ENCODE data around the gene OOSP4A.

The OOSP4A gene

DNA sequence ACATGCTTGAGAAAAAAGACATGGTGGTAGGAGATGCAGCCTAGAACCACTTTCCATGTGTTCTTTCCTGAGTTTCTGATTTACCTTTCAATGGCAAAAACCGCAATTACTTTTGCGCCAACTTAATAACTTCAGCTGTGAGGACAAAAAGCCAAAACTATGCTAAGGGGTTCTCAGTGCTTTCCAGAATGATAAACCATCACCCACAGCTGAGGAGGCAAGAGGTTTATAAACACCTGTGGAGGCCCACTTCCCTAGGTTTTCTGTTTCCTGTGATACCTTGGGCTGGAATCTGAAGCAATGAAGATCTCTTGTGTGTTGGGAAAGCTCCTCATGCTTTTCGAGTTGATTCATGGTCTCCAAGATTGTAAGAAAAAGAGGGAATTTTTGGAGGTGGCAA, at the start of gene OOSP4A:
TSS of gene OOSP4A (plus strand) at position 301 of the 400 bp plus-strand sequence. CDS start at position 301, 0 bp downstream.
- no peak for DNase-seq

DNA sequence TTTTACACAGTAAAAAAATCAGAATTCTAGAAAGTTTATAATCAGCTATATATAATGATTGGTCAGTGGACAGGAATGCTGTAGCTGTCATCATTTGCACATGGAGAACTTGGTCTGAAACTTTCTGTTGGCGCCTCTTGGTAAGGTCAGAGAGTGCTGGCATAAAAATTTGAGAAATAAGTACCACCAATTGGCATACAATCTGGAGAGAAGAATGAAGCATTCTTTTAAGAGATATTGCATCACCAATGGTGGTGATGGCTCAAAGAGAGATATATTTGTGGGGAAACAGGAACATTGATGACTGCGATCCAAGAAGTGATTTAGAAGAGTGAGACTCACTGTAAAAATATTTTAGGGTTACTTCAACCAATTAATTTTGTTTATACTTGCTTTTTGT, 45.4 kb upstream of the OOSP4A start:
- no peak for DNase-seq

DNA sequence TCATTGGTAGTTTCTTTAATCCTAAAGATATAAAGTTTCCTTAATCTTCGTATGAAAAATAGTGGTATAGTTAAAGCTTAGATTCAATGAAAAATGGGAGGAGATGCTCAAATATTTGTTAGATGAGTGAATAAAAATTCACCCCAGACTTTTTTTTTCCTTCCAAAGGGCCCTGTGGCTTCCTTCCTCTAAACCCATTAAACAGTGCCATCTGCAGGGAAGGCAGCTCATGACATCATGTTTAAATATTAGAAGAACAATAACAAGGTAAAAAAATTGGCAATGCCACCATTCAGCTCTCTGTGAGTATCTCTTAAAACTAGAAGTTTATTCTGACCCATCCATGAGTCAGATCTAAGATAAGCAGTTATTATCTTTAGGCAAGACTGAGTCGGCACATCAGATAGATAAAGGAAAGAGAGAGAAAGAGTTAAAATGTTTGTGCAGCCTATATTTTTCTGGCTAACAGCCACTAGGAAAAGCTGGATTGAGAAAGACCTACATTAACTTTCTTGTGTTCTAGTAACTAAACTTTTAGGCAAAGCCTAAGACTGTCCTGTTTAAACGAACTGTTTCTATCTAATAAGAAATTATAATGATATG, 44.7 kb upstream of the OOSP4A start:
- no peak for DNase-seq

DNA sequence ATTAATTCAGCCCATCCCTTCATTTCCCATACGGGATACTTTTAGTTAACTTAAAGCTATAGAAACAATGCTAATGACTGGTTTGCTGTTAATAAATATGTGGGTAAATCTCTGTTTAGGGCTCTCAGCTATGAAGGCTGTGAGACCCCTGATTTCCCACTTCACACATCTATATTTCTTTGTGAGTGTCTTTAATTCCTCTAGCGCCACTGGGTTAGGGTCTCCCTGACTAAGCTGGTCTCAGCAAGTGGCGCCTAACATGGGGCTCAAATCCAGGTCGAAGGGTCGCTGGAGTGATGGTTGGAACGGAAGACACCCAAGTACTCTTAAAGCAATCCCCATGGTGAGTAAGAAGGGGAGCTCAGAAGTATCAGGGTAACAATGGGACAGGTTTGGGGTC, 40.0 kb upstream of the OOSP4A start:
- DNase-seq = no peak

DNA sequence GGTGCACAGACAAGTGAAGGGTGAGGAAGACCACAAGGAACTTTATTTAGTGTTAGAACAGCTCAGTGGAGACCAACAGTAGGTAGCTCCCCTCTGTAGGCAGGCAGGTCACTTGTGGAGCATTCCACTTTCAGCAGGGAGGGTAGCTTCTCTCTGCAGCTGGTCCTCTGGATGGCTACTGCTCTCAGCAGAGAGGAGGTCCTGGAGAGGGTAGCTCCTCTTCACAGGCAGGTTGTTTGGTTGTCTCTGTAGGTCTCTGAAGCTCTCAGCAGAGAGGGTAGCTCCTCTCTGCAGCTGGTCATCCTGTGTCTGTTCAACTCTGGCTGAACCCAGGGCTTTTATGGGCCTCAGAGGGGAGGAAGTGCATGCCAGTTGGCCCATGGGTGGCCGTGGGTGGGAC, 32.1 kb upstream of the OOSP4A start:
- DNase-seq = no peak

DNA sequence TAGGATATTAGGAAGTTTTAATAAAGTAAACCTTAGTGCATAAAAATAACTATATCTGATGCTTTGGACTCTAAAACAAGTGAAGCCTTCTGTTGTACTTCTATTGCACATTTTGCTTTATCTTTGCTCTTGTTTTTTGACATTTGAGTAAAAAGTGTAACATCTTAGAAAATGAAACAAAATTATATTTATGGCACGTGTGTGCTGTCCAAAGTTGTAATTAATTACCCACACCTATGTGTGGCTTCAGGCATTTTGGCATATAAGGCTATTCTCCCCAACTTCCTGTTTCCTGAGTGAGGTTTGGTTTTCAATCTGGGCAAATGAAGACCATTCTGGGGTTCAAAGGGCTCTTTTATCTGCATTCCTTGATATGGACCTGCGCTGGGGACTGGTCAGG, 25.7 kb upstream of the OOSP4A start, which contains the start of gene OOSP1:
TSS of gene OOSP1 (plus strand) at position 301 of the 400 bp plus-strand sequence. CDS start at position 324, 23 bp downstream.
- DNase-seq = no peak

DNA sequence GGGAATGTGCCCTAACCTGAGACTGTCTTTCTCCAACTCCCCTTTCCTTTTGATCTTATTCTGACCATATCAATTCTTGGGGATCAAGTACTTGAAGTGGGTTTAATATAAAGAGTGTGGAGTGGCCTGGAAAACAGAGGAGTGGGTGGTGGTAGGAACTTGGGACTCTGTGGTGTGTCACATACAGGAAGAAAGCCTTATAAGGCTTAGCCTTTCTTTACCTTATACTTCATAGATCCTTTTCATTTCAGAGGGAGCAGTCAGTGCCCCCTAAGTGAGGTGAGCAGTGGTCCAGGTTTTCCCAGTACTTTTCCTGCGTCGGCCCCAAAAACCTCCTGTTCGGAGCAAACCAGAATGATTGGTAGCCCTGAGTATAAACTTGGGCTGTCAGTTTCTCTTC, 25.1 kb upstream of the OOSP4A start:
- no peak for DNase-seq

DNA sequence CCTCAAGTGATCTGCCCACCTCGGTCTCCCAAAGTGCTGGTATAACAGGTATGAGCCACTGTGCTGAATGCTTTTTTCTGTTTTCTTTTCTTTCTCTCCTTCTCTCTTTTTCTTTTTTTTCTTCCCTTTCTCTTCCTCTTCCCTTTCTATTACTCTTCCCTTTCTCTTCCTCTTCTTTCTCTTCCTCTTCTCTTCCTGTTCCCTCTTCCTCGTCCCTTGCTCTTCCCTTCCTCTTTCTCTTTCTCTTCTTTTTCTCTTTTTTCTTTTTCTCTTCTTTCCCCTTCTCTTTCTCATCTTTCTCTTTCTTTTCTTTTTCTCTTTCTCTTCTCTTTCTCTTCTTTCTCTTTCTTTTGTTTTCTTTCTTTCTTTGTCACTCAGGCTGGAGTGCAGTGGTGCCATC, 24.4 kb upstream of the OOSP4A start:
- no peak for DNase-seq

DNA sequence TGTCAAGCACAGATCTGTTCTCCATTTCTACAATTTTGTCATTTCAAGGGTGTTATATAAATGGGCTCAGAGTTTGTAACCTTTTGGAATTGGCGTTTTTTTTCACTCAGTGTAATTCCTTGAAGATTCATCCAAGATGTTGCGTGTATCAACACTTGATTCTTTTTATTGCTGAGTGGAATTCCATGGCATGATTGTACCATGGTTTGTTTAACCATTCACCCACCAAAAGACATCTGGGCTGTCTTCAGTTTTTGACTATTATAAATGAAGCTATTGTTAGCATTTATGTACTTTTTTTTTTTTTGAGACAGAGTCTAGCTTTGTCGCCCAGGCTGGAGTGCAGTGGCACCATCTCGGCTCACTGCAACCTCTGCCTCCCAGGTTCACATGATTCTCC, 22.7 kb upstream of the OOSP4A start:
- no peak for DNase-seq

DNA sequence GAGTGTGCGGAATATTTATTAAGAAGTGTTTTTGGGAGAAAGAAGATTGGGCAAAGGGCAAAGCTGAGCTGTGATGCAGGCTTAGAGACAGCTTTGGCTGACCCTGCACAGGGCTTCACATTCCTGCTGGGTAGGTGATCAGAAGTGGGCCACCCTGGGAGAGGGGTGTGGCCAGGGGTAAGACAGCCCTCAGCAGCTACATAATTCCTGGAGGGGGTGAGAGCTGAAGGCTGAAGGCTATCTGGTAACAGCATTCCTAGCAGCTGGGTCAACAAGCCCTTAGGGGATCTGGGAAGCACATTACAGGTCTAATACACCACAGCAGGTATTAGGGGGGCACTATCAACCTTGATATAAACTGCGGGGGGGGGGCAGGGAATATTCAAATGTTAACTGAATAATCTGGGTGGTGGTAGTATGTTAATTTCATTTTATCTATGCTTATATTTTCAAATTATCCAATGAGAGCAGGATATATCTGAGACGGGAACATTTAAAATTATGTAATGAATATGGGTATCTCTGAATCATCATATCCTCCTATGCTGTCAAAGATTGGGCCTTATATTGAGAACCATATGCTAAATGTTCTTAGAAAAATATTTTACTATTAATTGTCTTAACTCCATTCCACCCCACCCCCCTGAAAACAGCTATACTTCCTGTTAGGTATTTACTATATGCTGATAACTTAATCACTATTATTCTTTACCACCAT, 19.7 kb upstream of the OOSP4A start:
- DNase-seq = no peak

DNA sequence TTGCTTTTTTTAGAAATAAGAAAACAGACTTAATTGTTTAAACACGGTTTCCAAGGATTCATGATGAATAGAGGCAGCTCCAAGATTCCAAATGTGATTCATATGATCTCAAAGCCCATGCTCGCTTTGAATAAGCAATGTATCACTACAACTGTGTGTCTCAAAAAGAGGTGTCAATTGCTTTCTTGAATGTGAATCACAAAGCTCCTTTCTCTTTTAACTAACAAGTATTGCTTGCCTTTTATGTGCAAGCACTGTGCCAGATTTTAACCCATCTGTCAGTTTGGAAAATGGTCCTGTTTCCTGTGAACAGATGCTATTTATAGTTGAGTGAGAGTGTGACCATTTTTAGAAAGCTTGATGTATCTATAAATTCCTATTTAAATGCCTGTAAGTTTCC, 19.1 kb upstream of the OOSP4A start:
- no peak for DNase-seq

DNA sequence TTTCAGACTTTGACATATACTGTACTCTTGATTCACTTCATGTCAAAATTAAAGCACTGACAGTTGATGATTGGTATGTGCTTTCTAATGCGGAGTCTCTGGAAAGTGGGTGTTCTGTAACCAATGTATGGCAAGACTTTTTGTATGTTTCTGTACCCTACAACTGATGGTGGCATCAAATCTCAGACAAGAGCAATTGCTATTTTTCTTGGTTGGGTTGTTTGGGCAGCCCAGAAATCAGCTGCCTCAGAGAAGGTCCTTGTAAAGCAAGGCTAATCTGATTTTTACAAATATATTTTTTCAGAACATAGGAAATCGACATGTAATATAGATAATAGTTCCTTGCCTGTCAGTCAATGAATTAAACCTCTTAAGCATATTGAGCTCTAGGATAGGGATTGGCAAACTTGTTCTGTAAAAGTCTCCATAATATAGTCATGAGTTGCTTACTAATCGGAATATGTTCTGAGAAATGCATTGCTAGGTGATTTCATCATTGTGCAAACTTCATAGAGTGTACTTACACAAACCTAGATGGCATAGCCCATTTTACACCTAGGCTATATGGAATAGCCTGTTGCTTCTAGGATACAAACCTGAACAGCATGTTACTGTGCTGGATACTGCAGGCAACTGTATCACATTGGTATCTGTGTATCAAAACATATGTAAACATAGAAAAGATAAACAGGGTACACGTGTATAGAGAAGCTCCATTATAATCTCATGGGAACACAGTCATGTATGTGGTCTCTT, 10.2 kb upstream of the OOSP4A start:
- DNase-seq = no peak

DNA sequence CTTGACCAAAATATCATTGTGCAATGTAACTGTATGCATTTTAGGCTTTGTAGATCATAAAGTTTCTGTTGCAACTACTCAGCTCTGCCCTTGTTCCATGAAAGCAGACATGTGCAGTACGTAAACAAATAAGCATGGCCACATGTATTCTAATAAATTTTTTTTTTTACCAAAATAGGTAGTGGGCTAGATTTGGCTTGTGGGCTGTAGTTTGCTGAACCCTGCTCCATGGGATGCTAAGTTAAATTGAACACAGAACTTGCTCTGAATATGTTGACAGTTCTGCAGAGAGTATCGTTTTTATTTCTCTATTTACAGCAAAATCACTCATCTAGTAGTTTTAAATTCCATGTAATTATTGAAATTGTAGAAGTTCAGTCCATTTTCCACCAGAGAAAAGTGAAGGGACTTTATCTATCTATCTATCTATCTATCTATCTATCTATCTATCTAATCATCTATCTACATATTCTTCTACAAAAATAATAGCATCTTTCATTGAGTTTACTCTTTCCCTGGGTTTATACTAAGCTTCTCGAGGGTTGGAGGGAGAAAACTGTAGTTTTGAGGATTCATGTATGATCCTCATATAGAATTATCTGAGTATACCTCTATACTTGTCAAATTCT, 9.5 kb upstream of the OOSP4A start:
- no peak for DNase-seq

DNA sequence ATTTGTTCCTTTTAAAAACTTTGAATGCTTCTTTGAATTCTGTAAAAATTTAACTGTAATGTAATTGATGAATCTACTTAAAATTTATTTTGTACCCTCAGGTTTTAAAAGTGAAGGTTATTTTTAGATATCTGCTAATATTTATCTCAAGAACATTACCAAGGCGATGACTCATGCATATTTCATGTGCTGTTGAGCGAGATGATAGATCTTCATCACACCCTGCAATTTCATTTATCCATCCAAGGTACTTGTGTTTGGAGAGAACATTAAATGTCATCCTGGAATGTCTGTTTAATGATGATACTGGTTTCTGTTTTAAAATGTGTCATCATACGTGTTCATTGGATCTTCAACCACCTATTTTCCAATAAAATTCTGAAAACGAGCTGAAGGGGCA, 6.7 kb upstream of the OOSP4A start:
- DNase-seq = no peak

DNA sequence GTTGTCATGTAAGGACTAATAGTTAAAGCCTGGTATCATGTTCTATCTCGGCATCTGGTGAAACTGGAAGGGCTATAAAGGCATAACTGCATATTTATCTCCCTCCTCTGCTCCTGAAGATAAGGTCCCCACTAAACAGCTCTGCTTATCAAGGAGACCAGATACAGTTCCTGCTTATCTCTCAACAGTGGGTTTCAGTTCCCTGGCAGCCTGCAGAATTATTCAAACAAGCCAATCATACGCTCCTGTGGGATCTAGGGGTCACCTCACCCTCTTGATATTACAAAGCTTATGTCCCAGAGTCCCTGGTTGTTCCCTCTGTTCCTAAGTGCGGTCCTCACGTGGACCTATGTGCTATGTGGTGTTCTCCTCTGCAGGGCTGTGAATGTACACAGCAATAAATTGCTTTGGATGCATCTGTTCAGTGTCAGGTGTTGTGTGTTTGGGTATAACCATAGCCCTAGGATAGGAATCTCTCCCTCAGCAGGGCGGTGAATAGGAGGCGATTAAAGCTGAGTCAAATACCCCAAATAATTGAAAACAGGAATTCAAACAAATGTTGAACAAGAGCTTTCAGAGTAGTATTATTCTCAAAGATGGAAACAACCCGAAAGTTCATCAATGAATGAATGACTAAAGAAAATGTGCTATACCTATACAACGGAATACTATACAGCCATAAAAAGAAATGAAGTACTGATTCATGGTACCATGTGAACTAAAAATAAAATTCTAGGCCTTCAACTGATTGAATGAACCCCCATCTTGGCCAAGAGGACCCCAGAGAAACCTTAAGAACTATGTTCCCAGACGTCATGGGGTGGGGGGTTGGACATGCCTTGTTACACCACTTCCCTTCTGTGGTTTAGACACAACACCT, 3.1 kb upstream of the OOSP4A start:
- DNase-seq = no peak

DNA sequence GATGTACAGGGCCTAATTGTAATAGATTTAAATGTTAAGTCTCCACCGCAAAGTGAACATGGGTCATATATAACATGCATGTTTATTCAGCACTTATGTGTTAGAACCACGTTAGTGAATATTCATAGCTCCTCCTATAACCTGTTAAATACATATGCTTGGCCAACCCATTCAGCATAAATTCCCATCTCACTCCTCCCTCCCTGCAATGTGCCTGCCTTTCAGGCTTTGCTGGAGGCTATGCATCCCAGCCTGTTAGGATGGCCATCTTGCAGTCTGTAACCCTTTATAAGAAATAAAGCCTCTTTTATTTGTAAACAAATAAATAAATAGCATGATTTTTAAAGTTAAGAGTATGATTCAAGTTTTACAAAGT, 1.7 kb upstream of the OOSP4A start:
- DNase-seq = no peak

DNA sequence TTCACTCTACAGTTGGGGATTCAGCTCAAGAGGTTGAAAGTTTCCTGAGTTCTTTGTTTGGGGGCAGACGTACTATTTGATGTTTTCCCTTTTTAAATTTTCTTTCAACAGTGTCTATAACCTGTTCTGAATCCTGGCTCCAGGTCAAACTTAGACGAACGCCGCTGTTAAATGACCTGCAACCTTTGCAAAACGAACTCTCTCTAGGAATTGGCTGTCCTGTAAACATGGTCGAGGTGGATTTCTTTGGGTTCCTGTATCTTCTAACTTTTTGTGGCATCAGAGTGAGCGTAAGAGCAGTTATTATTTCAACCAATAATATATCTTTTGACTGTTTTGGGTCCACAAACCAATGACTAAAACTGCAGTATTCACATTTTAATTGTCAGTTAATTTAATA, 1.6 kb downstream of the OOSP4A start:
- no peak for DNase-seq

DNA sequence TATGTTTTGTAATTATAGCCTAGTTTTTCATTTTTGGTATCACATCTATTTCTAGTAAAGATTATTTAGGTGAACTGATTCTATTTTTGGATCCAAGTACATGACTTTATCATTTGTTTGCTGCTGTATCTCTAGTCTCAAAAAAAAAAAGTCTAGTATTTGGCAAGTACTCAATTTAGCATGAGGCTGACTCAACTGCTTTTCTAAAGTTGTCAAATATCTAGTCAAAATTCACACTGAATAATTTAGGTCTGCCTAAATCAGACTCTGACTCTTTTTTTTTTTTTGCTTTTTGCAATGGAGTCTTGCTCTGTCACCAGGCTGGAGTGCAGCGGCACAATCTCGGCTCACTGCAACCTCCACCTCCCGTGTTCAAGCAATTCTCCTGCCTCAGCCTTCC, 2.4 kb downstream of the OOSP4A start:
- no peak for DNase-seq

DNA sequence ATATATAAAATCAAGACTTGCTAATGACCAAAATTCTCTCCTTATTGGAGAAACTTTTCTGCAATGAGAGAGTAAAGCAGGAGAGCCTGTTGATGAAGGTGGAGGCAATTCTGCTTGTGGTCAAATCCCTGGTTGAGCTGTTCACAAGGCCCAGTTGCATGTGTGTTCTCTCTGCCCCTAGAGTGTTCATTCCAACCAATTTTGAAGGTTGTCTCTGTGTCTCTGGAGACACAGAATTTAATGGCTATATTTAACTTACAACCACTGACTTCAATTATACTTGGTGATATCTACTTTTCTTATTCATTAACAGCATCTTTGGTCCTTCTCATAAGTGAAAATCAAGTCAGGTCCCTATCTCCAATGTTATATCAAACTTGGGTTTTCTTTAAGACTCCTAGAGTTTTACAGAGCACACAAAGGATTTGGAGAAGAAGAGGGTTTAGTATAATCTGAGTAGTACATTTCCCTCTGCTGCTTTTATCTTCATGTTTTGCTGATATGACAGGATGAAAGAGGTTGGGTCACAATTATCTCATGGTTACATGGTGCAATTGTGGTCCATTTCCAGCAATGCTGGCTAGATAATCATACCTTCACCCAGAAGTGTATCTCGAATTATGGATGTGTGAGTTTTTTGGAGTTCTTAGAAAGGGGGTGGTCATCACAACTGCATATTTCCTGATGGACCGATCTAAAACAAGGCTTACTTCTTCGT, 4.0 kb downstream of the OOSP4A start:
- DNase-seq = no peak

DNA sequence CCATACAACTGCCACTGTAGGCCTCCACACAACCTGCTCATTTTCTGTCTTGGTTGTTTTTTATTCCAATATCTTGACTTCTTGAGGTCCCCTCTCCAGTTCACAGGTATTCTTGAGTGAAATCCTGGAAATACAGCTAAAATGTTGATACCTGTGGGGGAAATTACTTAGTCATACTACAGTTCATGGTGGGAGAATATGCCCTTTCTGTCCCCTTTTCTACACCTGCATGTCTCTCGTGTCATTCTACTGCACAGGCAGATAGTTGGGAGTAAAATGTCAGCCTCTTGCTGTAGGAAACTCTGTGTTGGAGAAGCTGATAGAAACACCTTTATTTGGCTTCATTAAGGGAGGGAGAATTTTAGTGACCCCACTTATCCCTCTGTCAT, 4.6 kb downstream of the OOSP4A start:
- DNase-seq = no peak

DNA sequence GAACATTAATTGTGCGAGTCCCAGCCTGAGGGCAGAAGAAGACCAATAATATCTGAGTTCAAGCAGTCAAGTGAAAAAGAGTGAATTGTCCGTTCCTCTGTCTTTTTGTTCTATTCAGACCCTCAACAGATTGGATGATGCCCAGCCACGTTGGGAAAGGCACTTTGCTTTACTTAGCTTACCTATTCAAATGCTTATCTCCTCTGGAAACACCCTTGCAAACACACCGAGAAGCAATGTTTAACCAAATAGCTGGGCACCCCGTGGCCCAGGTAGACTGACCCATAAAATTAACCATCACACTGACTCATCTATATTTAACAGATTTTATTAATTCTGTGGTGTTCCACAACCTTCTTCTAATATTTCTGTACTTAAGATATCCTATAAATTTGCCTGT, 9.3 kb downstream of the OOSP4A start:
- DNase-seq = no peak

Data from stimulated activated naive CD4-positive, alpha-beta T cell treated with Interleukin-2 at 50 U/mL for 16 hours (primary cell).